HepG2 (cell line): Measurements from ENCODE around the gene IQCE. TPM values are rescaled to one million over a fixed set of nuclear protein-coding genes. Genes with fewer than 3 reads are reported as not detected.
A peak's percentile ranks its signal among the peaks of the same experiment; 100 is the strongest.

Experiments used
- ATAC-seq: fragments of 200-7000 bp; cut with Tn5 transposase; 3 replicates; pipeline ENCODE4 v1.9.1; 2020; ENCODE audit warnings: mild to moderate bottlenecking, moderate library complexity
- BruUV-seq: library from RNA; stranded (reverse); fragments of 400-500 nt; replicated peaks from 2 replicates; lab custom pipeline; 2021; lab: Mats Ljungman, UMichigan
- CTCF ChIA-PET: fragments of 300-600 bp; formaldehyde crosslinking; extraction: SDS; loops from one replicate; lab custom pipeline; 2021; ENCODE audit warnings: low total read pairs, inconsistent platforms, low intra/inter-chr PET ratio; lab: Yijun Ruan, JAX
- POLR2A ChIA-PET: fragments of 350-600 bp; sonication (Branson Sonifier 250); formaldehyde crosslinking; loops from one replicate; lab custom pipeline; 2020; ENCODE audit warnings: antibody characterized with exemption, inconsistent platforms; lab: Yijun Ruan, JAX
- DNase-seq: peaks from one replicate; pipeline ENCODE4 v3.0.0-alpha.2; 2015; ENCODE audit warnings: low spot score
- FAIRE-seq: peaks from 3 replicates; lab custom pipeline; 2011; peaks lifted over from hg19 to GRCh38; lab: Jason Lieb, UNC
- H2AFZ ChIP-seq: one replicate; pipeline ENCODE4 v1.6.1; 2011; ENCODE audit warnings: low read length, inconsistent platforms
- H3K27ac ChIP-seq: fragments of 300-600 bp; 3 replicates; pipeline ENCODE4 v1.8.0; 2011; ENCODE audit warnings: mixed run types, mild to moderate bottlenecking, mixed read lengths, low read length, inconsistent platforms; ENCODE audit not compliant: insufficient read depth; ENCODE audit errors: extremely low read length
- H3K27me3 ChIP-seq, 2 experiments: fragments of 200-600 bp in 1 of 2; 2 replicates in 1 of 2; 3 replicates in 1 of 2; pipeline versions ENCODE4 v1.6.0 to v1.8.0; 2011; ENCODE audit warnings: low read length in 2 of 2, mild to moderate bottlenecking in 2 of 2, moderate library complexity in 2 of 2, inconsistent platforms in 1 of 2; ENCODE audit not compliant: insufficient read depth in 2 of 2, control insufficient read depth in 1 of 2
- H3K36me3 ChIP-seq, 2 experiments: fragments of 200-600 bp in 1 of 2; replicated peaks in 1 of 2; 2 replicates in 1 of 2; 3 replicates in 1 of 2; pipeline versions ENCODE4 v1.5.1 to v1.8.0; 2011; ENCODE audit warnings: low read length in 2 of 2, inconsistent platforms in 1 of 2; ENCODE audit not compliant: insufficient read depth in 2 of 2, control insufficient read depth in 1 of 2
- H3K4me1 ChIP-seq: 2 replicates; pipeline ENCODE4 v1.5.1; 2012; ENCODE audit warnings: low read length, inconsistent platforms; ENCODE audit not compliant: insufficient read depth
- H3K4me2 ChIP-seq: 2 replicates; pipeline ENCODE4 v1.6.0; 2011; ENCODE audit warnings: low read depth, low read length, inconsistent platforms
- H3K4me3 ChIP-seq, 3 experiments: fragments of 200-600 bp in 1 of 3; sonication (generic), shearing (Covaris generic) in 1 of 3; replicated peaks in 1 of 3; 2 replicates each; pipeline ENCODE4 v1.5.1; 2011 to 2016; ENCODE audit warnings: low read length in 3 of 3, inconsistent platforms in 2 of 3, low read depth in 2 of 3, mild to moderate bottlenecking in 2 of 3, control low read depth in 1 of 3, mixed read lengths in 1 of 3; ENCODE audit not compliant: insufficient read depth in 1 of 3
- H3K79me2 ChIP-seq: one replicate; pipeline ENCODE4 v1.6.1; 2011; ENCODE audit warnings: low read length, inconsistent platforms; ENCODE audit not compliant: insufficient read depth
- H3K9ac ChIP-seq: 2 replicates; pipeline ENCODE4 v1.6.0; 2011; ENCODE audit warnings: mild to moderate bottlenecking, low read depth, low read length, inconsistent platforms; ENCODE audit not compliant: insufficient read depth
- H3K9me3 ChIP-seq: 2 replicates; pipeline ENCODE4 v1.5.1; 2012; ENCODE audit warnings: mild to moderate bottlenecking, low read length
- H4K20me1 ChIP-seq: 2 replicates; pipeline ENCODE4 v1.6.0; 2011; ENCODE audit warnings: inconsistent platforms, mild to moderate bottlenecking, low read length, moderate library complexity; ENCODE audit not compliant: insufficient read depth
- CCDC6 ChIP-seq: sonication (generic); formaldehyde crosslinking; IDR thresholded peaks from 2 replicates; pipeline ENCODE4 v1.8.1; 2022; ENCODE audit warnings: mild to moderate bottlenecking, missing genetic modification reagents, moderate library complexity
- CEBPZ ChIP-seq: IDR thresholded peaks from 2 replicates; pipeline ENCODE4 v1.6.1; 2012; ENCODE audit warnings: low read length, improper control_type of control experiment
- HDAC6 ChIP-seq: fragments of 200-600 bp; sonication (generic); IDR thresholded peaks from 2 replicates; pipeline ENCODE4 v1.7.0; 2017; ENCODE audit warnings: mild to moderate bottlenecking, antibody characterized with exemption, low read length, low read depth
- JDP2 ChIP-seq: sonication (generic); formaldehyde crosslinking; IDR thresholded peaks from 2 replicates; pipeline ENCODE4 v1.8.1; 2022; ENCODE audit warnings: missing genetic modification reagents, borderline replicate concordance
- KAT8 ChIP-seq: IDR thresholded peaks from 2 replicates; pipeline ENCODE4 v1.6.1; 2016; ENCODE audit warnings: missing genetic modification reagents, missing compliant biosample characterization
- NRL ChIP-seq: sonication (generic); formaldehyde crosslinking; IDR thresholded peaks from 2 replicates; pipeline ENCODE4 v1.5.0; 2020; ENCODE audit warnings: missing genetic modification reagents, mild to moderate bottlenecking, moderate library complexity, borderline replicate concordance
- PBX3 ChIP-seq: sonication (generic); formaldehyde crosslinking; IDR thresholded peaks from 2 replicates; pipeline ENCODE4 v1.8.1; 2023; ENCODE audit warnings: missing genetic modification reagents, inconsistent platforms, borderline replicate concordance
- SP2 ChIP-seq: sonication (generic); formaldehyde crosslinking; IDR thresholded peaks from 2 replicates; pipeline ENCODE4 v1.5.1; 2020; ENCODE audit warnings: mild to moderate bottlenecking, missing genetic modification reagents
- TOE1 ChIP-seq: sonication (generic); formaldehyde crosslinking; IDR thresholded peaks from 2 replicates; pipeline ENCODE4 v1.4.0; 2020; ENCODE audit warnings: mild to moderate bottlenecking, missing genetic modification reagents
- ZNF12 ChIP-seq: sonication (generic); formaldehyde crosslinking; IDR thresholded peaks from 2 replicates; pipeline ENCODE4 v1.5.0; 2020; ENCODE audit warnings: missing genetic modification reagents
- ZNF292 ChIP-seq: sonication (generic); formaldehyde crosslinking; IDR thresholded peaks from 2 replicates; pipeline ENCODE4 v1.8.1; 2022; ENCODE audit warnings: mild to moderate bottlenecking, low read depth, missing genetic modification reagents, borderline replicate concordance
- ZNF343 ChIP-seq: sonication (generic); formaldehyde crosslinking; IDR thresholded peaks from 2 replicates; pipeline ENCODE4 v1.4.0; 2020; ENCODE audit warnings: mild to moderate bottlenecking, missing genetic modification reagents
- ZNF430 ChIP-seq: sonication (generic); formaldehyde crosslinking; IDR thresholded peaks from 2 replicates; pipeline ENCODE4 v1.9.0; 2021; ENCODE audit warnings: mild to moderate bottlenecking, missing genetic modification reagents
- ZNF558 ChIP-seq: sonication (generic); formaldehyde crosslinking; IDR thresholded peaks from 2 replicates; pipeline ENCODE4 v1.9.0; 2022; ENCODE audit warnings: mild to moderate bottlenecking, missing genetic modification reagents, borderline replicate concordance
- ZNF841 ChIP-seq: sonication (generic); formaldehyde crosslinking; IDR thresholded peaks from 2 replicates; pipeline ENCODE4 v1.8.1; 2023; ENCODE audit warnings: missing genetic modification reagents, borderline replicate concordance
- WGBS: methylation state at CpG from one replicate; pipeline ENCODE4 v1.1.6; 2017; ENCODE audit warnings: low lambda C conversion rate; 5-methylcytosine and 5-hydroxymethylcytosine counted together
- in situ Hi-C: cut with HindIII; loops from 2 replicates; pipeline ENCODE4 v1.10.0; 2017; ENCODE audit warnings: low pct_unique_long_range_greater_than_20kb; ENCODE audit not compliant: extremely low pct_ligation_motif_present
- intact Hi-C: fragments of 100-400 bp; cut with micrococcal nuclease; formaldehyde crosslinking; loops from one replicate; pipeline ENCODE4 v1.10.0; 2022; ENCODE audit not compliant: unreplicated experiment
- polyA plus RNA-seq, 8 experiments: library from polyadenylated mRNA; depleted of rRNA in 3 of 8; stranded (reverse) in 7 of 8; unstranded in 1 of 8; fragments of >200 nt; fragmentation: Illumina TruSeq in 4 of 8; extraction: Trizol in 4 of 8; gene quantifications; 2 replicates each; pipeline versions ENCODE4 v1.2.1 to v1.2.3, GENCODE V29; 2011 to 2016; ENCODE audit warnings: low read depth in 4 of 8, missing spikeins in 1 of 8, mixed read lengths in 1 of 8; ENCODE audit not compliant: insufficient read depth in 1 of 8
- total RNA-seq, 5 experiments: library from RNA; depleted of rRNA; stranded (reverse); fragments of >200 nt; fragmentation: Illumina TruSeq; extraction: Trizol; gene quantifications; 2 replicates each; pipeline ENCODE4 v1.2.3, GENCODE V29; 2016; ENCODE audit warnings: low read depth in 1 of 5
- TF ChIP-seq, protein P1 (sequence below): sonication (generic); formaldehyde crosslinking; IDR thresholded peaks from 2 replicates; pipeline ENCODE4 v1.4.0; 2020; ENCODE audit warnings: missing genetic modification reagents

The IQCE gene
- total and polyA plus RNA-seq, 2 of the 13 experiments (the other 11 are each of a cell fraction or from before 2014, with no cell fraction given), result 1.5 to 2.5 TPM

- Histone ChIP-seq H3K4me1 (peaks cover 64% of the 10 kb centered on the region), H3K36me3 (no peaks in the 10 kb centered on the region; a peak in 1 of 5 replicates), H3K4me3 (peak overlapping the region in 1 of 3 experiments; percentile 26; a peak in 1 of 6 replicates), H3K9ac (peak overlapping the region; percentile 32; the same call in 1 of the 2 replicates), H3K27me3 (no peaks in the 10 kb centered on the region; a peak in 1 of 5 replicates), H3K27ac (no peak overlapping the region), H3K4me2 (peak overlapping the region; percentile 56), H3K79me2 (no peaks in the 10 kb centered on the region), H2AFZ (no peak overlapping the region), H3K9me3 (no peaks in the 10 kb centered on the region), H4K20me1 (no peaks in the 10 kb centered on the region)
- BruUV-seq, result no TSS peak
- in situ Hi-C loops (no loop called here), intact Hi-C loops (no loop called here)
- 50% methylated on average over 12 of the region's 19 CpGs for WGBS
- ChIA-PET CTCF (no interaction called here), POLR2A (interaction anchor here (0.5 to 3.7 kb wide), 6 partner anchors 9 to 94 kb away, joined by 3 to 29 read pairs (median 4); partner anchors contain the start of gene TTYH3)
- FAIRE-seq (no peak), ATAC-seq (peak; percentile 72), DNase-seq (no peak)
- TF ChIP-seq JDP2 (CRISPR knock-in tag) (no peak), ZNF430 (no peak), NRL (0 out of 2 replicates have a peak, but pooled peaks have one; percentile 23), ZNF12 (CRISPR knock-in tag) (no peak), ZNF841 (CRISPR knock-in tag) (no peak), CCDC6 (no peak), ZNF292 (CRISPR knock-in tag) (0 out of 2 replicates have a peak, but pooled peaks have one; percentile 14), ZNF558 (no peak), KAT8 (CRISPR knock-in tag) (0 out of 2 replicates have a peak, but pooled peaks have one; percentile 20), TOE1 (CRISPR knock-in tag) (no peak), PBX3 (CRISPR knock-in tag) (no peak), HDAC6 (no peak), SP2 (CRISPR knock-in tag) (no peak), CEBPZ (no peak), ZNF343 (CRISPR knock-in tag) (no peak)
- TF ChIP-seq, protein P1, sequence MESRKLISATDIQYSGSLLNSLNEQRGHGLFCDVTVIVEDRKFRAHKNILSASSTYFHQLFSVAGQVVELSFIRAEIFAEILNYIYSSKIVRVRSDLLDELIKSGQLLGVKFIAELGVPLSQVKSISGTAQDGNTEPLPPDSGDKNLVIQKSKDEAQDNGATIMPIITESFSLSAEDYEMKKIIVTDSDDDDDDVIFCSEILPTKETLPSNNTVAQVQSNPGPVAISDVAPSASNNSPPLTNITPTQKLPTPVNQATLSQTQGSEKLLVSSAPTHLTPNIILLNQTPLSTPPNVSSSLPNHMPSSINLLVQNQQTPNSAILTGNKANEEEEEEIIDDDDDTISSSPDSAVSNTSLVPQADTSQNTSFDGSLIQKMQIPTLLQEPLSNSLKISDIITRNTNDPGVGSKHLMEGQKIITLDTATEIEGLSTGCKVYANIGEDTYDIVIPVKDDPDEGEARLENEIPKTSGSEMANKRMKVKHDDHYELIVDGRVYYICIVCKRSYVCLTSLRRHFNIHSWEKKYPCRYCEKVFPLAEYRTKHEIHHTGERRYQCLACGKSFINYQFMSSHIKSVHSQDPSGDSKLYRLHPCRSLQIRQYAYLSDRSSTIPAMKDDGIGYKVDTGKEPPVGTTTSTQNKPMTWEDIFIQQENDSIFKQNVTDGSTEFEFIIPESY (CRISPR knock-in tag), result no peak
These were observed 54.5 kb downstream of the IQCE start for GRCh38 chr7:2613098-2613930.
